Femur (tissue), 1 donor: Measurements from ENCODE around the gene KCNQ1.

Experiments used
- DNase-seq: peaks from one replicate; pipeline ENCODE4 v3.0.0-alpha.2; 2017

The KCNQ1 gene

GRCh38 chr11:2426221-2426620 is 18.6 kb upstream of the KCNQ1 start:
- DNase-seq: no peak

- no peak for DNase-seq
Measured at GRCh38 chr11:2426826-2427521, 17.8 kb upstream of the KCNQ1 start.

GRCh38 chr11:2427721-2428321 is 17.0 kb upstream of the KCNQ1 start:
- DNase-seq: no peak

GRCh38 chr11:2428322-2428795 is 16.4 kb upstream of the KCNQ1 start:
- peak; percentile 69 for DNase-seq

- DNase-seq: no peak
Measured at GRCh38 chr11:2431395-2431794, 13.4 kb upstream of the KCNQ1 start.

GRCh38 chr11:2432171-2432621 is 12.6 kb upstream of the KCNQ1 start:
- no peak for DNase-seq

GRCh38 chr11:2432628-2433071 is 12.2 kb upstream of the KCNQ1 start:
- DNase-seq: no peak

GRCh38 chr11:2433106-2433925 is 11.5 kb upstream of the KCNQ1 start:
- DNase-seq: no peak

GRCh38 chr11:2434008-2434407 is 10.8 kb upstream of the KCNQ1 start:
- DNase-seq: no peak

- no peak for DNase-seq
Measured at GRCh38 chr11:2434506-2435255, 10.1 kb upstream of the KCNQ1 start.

GRCh38 chr11:2435288-2436012 is 9.4 kb upstream of the KCNQ1 start:
- DNase-seq: no peak

GRCh38 chr11:2436013-2436520 is 8.7 kb upstream of the KCNQ1 start:
- DNase-seq: no peak

GRCh38 chr11:2436521-2437031 is 8.2 kb upstream of the KCNQ1 start:
- no peak for DNase-seq

GRCh38 chr11:2437516-2437915 is 7.3 kb upstream of the KCNQ1 start:
- DNase-seq: peak; percentile 3

- no peak for DNase-seq
Measured at GRCh38 chr11:2439820-2440219, 5.0 kb upstream of the KCNQ1 start.

GRCh38 chr11:2440646-2441045 is 4.2 kb upstream of the KCNQ1 start:
- DNase-seq: no peak

- DNase-seq: no peak
Measured at GRCh38 chr11:2441171-2441570, 3.6 kb upstream of the KCNQ1 start.

GRCh38 chr11:2442589-2442988 is 2.2 kb upstream of the KCNQ1 start:
- DNase-seq: no peak

GRCh38 chr11:2443406-2443805 is 1.4 kb upstream of the KCNQ1 start:
- no peak for DNase-seq

GRCh38 chr11:2443881-2444820 is 657 bp upstream of the KCNQ1 start, which contains the start of gene TRPM5:
Gene TRPM5 (minus strand): TSS chr11:2444514. CDS start chr11:2423036, 21,478 bp downstream.
- no peak for DNase-seq
